T-helper 1 cell (primary cell): ENCODE measurements around the gene WDR81.

ENCODE experiments used
- DNase-seq, 5 donors: peaks; one replicate each; pipeline ENCODE4 v3.0.0-alpha.2; 2012 to 2020

The WDR81 gene

GRCh38 chr17:1783271-1783670 is 58.8 kb downstream of the WDR81 start:
- DNase-seq = no peak

GRCh38 chr17:1783834-1784611 is 59.5 kb downstream of the WDR81 start:
- DNase-seq = no peak

- no peak for DNase-seq
Observed at GRCh38 chr17:1785930-1786329, 61.4 kb downstream of the WDR81 start.

GRCh38 chr17:1786708-1787107 is 62.2 kb downstream of the WDR81 start:
- DNase-seq = no peak

- no peak for DNase-seq
Observed at GRCh38 chr17:1787301-1787902, 62.9 kb downstream of the WDR81 start.
